Endothelial cell of umbilical vein (primary cell): ENCODE measurements around the gene LORICRIN. TPM values are rescaled to one million over a fixed set of nuclear protein-coding genes. Genes with fewer than 3 reads are reported as not detected.

Source experiments
- BruUV-seq: library from RNA; stranded (reverse); fragments of 400-500 nt; replicated peaks from 2 replicates; lab custom pipeline; 2021; lab: Mats Ljungman, UMichigan
- CTCF ChIA-PET: fragments of 300-600, 350-600 bp; sonication (Branson Sonifier 250); formaldehyde crosslinking; loops from one replicate; lab custom pipeline; 2021; ENCODE audit warnings: antibody characterized with exemption, inconsistent platforms; lab: Charles Lee
- POLR2A ChIA-PET: fragments of 300-600, 350-600 bp; sonication (Branson Sonifier 250); formaldehyde crosslinking; loops from one replicate; lab custom pipeline; 2021; ENCODE audit warnings: antibody characterized with exemption, inconsistent platforms; lab: Charles Lee
- DNase-seq: peaks from one replicate; pipeline ENCODE4 v3.0.0-alpha.2; 2011; ENCODE audit warnings: low read depth, low spot score
- FAIRE-seq: peaks from 2 replicates; lab custom pipeline; 2011; peaks lifted over from hg19 to GRCh38; lab: Jason Lieb, UNC
- H2AFZ ChIP-seq: 2 replicates; pipeline ENCODE4 v1.6.0; 2012; ENCODE audit warnings: low read depth, low read length, control low read depth, inconsistent platforms
- H3K27ac ChIP-seq: 2 replicates; pipeline ENCODE4 v1.5.1; 2011; ENCODE audit warnings: low read depth, mild to moderate bottlenecking, control low read depth, low read length, moderate library complexity; ENCODE audit not compliant: insufficient read depth
- H3K27me3 ChIP-seq, 2 experiments: 2 replicates each; pipeline versions ENCODE4 v1.6.0 to v1.6.1; 2011; ENCODE audit warnings: low read length in 2 of 2, mixed read lengths in 1 of 2; ENCODE audit not compliant: control insufficient read depth in 2 of 2, insufficient read depth in 2 of 2
- H3K36me3 ChIP-seq, 2 experiments: 2 replicates in 1 of 2; 3 replicates in 1 of 2; pipeline ENCODE4 v1.5.1; 2011; ENCODE audit warnings: low read length in 2 of 2, mild to moderate bottlenecking in 1 of 2, moderate library complexity in 1 of 2; ENCODE audit not compliant: control insufficient read depth in 2 of 2, insufficient read depth in 2 of 2; ENCODE audit errors: extremely low read depth in 1 of 2
- H3K4me1 ChIP-seq: 3 replicates; pipeline ENCODE4 v1.5.1; 2011; ENCODE audit warnings: mild to moderate bottlenecking, low read length; ENCODE audit not compliant: control insufficient read depth, insufficient read depth; ENCODE audit errors: extremely low read depth
- H3K4me2 ChIP-seq: 2 replicates; pipeline ENCODE4 v1.6.1; 2011; ENCODE audit warnings: low read length, control low read depth, mixed read lengths; ENCODE audit not compliant: insufficient read depth
- H3K4me3 ChIP-seq, 3 experiments: fragments of 200-600 bp in 1 of 3; sonication (generic), shearing (Covaris generic) in 1 of 3; replicated peaks in 1 of 3; 2 replicates each; pipeline ENCODE4 v1.5.1; 2011 to 2016; ENCODE audit warnings: control low read depth in 3 of 3, low read length in 3 of 3, mild to moderate bottlenecking in 2 of 3, inconsistent platforms in 1 of 3, low read depth in 1 of 3, moderate library complexity in 1 of 3; ENCODE audit not compliant: insufficient read depth in 1 of 3
- H3K79me2 ChIP-seq: 2 replicates; pipeline ENCODE4 v1.6.0; 2012; ENCODE audit warnings: low read length, inconsistent platforms; ENCODE audit not compliant: control insufficient read depth, insufficient read depth
- H3K9ac ChIP-seq: replicated peaks from 2 replicates; pipeline ENCODE3; 2011; ENCODE audit warnings: low read length, control low read depth; ENCODE audit not compliant: insufficient read depth; ENCODE audit errors: extremely low read depth
- H3K9me1 ChIP-seq: replicated peaks from 3 replicates; pipeline ENCODE4 v1.6.0; 2011; ENCODE audit warnings: mild to moderate bottlenecking, low read length; ENCODE audit not compliant: control insufficient read depth, insufficient read depth; ENCODE audit errors: extremely low read depth
- H3K9me3 ChIP-seq: replicated peaks from 2 replicates; pipeline ENCODE4 v1.5.1; 2012; ENCODE audit warnings: low read length, inconsistent platforms; ENCODE audit not compliant: control insufficient read depth, insufficient read depth
- H4K20me1 ChIP-seq: replicated peaks from 2 replicates; pipeline ENCODE3; 2011; ENCODE audit warnings: mild to moderate bottlenecking, low read length; ENCODE audit not compliant: control insufficient read depth, insufficient read depth; ENCODE audit errors: extremely low read depth
- EZH2 ChIP-seq: IDR thresholded peaks from 2 replicates; pipeline ENCODE4 v1.6.1; 2012; ENCODE audit warnings: borderline replicate concordance, low read depth, mild to moderate bottlenecking, moderate library complexity, low read length, inconsistent platforms; ENCODE audit not compliant: severe bottlenecking
- FOS ChIP-seq: IDR thresholded peaks from 2 replicates; pipeline ENCODE4 v1.6.1; 2011; ENCODE audit warnings: mild to moderate bottlenecking, low read length, moderate library complexity, borderline replicate concordance; ENCODE audit not compliant: insufficient read depth
- GATA2 ChIP-seq: IDR thresholded peaks from 2 replicates; pipeline ENCODE4 v1.7.0; 2011; ENCODE audit warnings: low read depth, mild to moderate bottlenecking, moderate library complexity, mixed read lengths, low read length; ENCODE audit not compliant: insufficient read length, insufficient read depth
- JUN ChIP-seq: IDR thresholded peaks from 2 replicates; pipeline ENCODE4 v1.6.1; 2011; ENCODE audit warnings: borderline replicate concordance, low read depth; ENCODE audit not compliant: insufficient read length, insufficient read depth
- MAX ChIP-seq: IDR thresholded peaks from 2 replicates; pipeline ENCODE4 v1.6.1; 2011; ENCODE audit not compliant: insufficient read depth, insufficient read length
- MYC ChIP-seq: IDR thresholded peaks from one replicate; pipeline ENCODE4 v1.6.1; 2011; ENCODE audit warnings: mild to moderate bottlenecking, low read depth, low read length
- POLR2A ChIP-seq: IDR thresholded peaks from 2 replicates; pipeline ENCODE4 v1.6.1; 2012; ENCODE audit warnings: low read depth, mild to moderate bottlenecking, control low read depth, low read length
- POLR2AphosphoS5 ChIP-seq: IDR thresholded peaks from 2 replicates; pipeline ENCODE4 v1.6.1; 2012; ENCODE audit warnings: low read depth, mild to moderate bottlenecking, control low read depth, low read length, moderate library complexity; ENCODE audit not compliant: insufficient read depth
- dilution Hi-C: fragments of 300-500 bp; cut with MboI; formaldehyde crosslinking; loops from one replicate; pipeline ENCODE4 v1.15.0; 2019; ENCODE audit warnings: low sequenced_read_pairs; ENCODE audit not compliant: extremely low pct_ligation_motif_present
- intact Hi-C: fragments of 100-400 bp; cut with micrococcal nuclease; formaldehyde crosslinking; loops from one replicate; pipeline ENCODE4 v1.10.0; 2022
- polyA plus RNA-seq, 4 experiments: library from polyadenylated mRNA; depleted of rRNA in 3 of 4; stranded (reverse) in 3 of 4; unstranded in 1 of 4; fragments of >200 nt; gene quantifications; 2 replicates each; pipeline versions ENCODE4 v1.2.1 to v1.2.3, GENCODE V29; 2011 to 2012; ENCODE audit warnings: missing spikeins in 1 of 4
- total RNA-seq: library from RNA; stranded (reverse); gene quantifications from 2 replicates; pipeline ENCODE4 v1.2.3, GENCODE V29; 2021
- TF ChIP-seq, protein P1 (sequence below), 2 donors: IDR thresholded peaks; 1 replicate in 1 of 2; 2 replicates in 1 of 2; pipeline ENCODE4 v1.5.1; 2011; ENCODE audit warnings: low read length in 2 of 2, mild to moderate bottlenecking in 2 of 2, moderate library complexity in 2 of 2, control low read depth in 1 of 2, inconsistent platforms in 1 of 2, low read depth in 1 of 2; ENCODE audit not compliant: insufficient read depth in 1 of 2; ENCODE audit errors: extremely low read depth in 1 of 2

Gene LORICRIN
- total and polyA plus RNA-seq, 2 donors (not counting 3 experiments of a cell fraction or from before 2014, with no cell fraction given), result not detected

DNA sequence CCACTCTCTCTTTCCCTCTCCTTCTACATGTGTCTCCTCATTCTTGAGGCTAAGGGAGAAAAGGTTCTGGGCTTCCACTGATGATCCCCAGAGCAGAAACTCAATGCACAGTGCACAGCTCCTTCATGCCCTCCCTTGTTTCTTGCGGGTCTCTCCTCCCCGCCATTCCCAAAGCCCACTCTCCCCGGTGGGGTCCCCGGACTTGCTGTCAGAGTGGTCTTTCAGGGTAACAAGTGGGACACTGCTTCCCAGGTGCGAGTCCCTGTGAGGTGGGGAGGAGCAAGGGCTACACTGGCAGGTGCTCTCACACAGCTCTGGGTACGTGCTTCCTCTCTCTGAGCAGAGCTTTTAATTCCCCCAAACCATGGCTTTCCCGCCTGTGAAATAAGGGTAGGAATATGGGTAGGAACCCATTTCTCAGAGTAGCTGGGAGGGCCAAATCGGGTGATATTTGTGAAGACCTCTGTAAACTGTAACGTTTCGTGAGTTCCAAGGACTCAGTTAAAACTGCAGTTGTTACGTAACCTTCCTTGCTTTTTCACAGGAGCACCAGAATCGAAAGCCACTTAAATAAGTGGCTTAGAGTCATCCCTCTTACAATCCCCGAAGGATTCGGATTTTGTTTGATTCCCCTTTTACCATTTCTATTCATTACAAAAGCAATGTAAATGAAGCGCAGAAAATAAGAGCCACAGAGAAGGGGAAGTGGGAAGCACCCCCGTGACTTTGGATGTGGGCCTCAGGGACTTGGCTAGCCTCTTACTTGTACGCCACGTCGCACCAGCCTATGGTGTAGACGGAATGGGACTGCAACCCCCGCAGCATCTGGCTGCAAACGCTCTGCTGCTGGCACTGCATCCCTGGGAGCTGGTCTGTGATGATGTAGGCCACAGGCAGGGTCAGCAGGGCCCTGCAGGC lies 47.1 kb downstream of the LORICRIN start:
- H3K9ac ChIP-seq, result no peak overlapping the region
- no peak for TF ChIP-seq EZH2
- TF ChIP-seq, protein P1, sequence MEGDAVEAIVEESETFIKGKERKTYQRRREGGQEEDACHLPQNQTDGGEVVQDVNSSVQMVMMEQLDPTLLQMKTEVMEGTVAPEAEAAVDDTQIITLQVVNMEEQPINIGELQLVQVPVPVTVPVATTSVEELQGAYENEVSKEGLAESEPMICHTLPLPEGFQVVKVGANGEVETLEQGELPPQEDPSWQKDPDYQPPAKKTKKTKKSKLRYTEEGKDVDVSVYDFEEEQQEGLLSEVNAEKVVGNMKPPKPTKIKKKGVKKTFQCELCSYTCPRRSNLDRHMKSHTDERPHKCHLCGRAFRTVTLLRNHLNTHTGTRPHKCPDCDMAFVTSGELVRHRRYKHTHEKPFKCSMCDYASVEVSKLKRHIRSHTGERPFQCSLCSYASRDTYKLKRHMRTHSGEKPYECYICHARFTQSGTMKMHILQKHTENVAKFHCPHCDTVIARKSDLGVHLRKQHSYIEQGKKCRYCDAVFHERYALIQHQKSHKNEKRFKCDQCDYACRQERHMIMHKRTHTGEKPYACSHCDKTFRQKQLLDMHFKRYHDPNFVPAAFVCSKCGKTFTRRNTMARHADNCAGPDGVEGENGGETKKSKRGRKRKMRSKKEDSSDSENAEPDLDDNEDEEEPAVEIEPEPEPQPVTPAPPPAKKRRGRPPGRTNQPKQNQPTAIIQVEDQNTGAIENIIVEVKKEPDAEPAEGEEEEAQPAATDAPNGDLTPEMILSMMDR (IDR thresholded peaks at IDR 0.05; ENCODE audit: extremely low read depth in 1 of 2, insufficient read depth in 1 of 2, low read depth in 1 of 2, low read length in 2 of 2), result no peak
- TF ChIP-seq POLR2A, result no peak
- no peak for TF ChIP-seq FOS
- intact Hi-C loops (no loop called here), dilution Hi-C loops (no loop called here)
- BruUV-seq, result no TSS peak
- H2AFZ ChIP-seq, result no peak overlapping the region
- FAIRE-seq (no peak), DNase-seq (no peak)
- H3K27ac ChIP-seq, result no peak overlapping the region
- no peak overlapping the region for H3K4me3 ChIP-seq
- no peaks in the 10 kb centered on the region for H3K9me1 ChIP-seq
- H4K20me1 ChIP-seq, result no peaks in the 10 kb centered on the region
- no peaks in the 10 kb centered on the region for H3K27me3 ChIP-seq
- H3K4me1 ChIP-seq, result no peaks in the 10 kb centered on the region
- H3K9me3 ChIP-seq, result no peaks in the 10 kb centered on the region
- POLR2A ChIA-PET, result no interaction called here
- no peak overlapping the region for H3K4me2 ChIP-seq
- no peaks in the 10 kb centered on the region for H3K36me3 ChIP-seq
- CTCF ChIA-PET, result no interaction called here
- no peaks in the 10 kb centered on the region for H3K79me2 ChIP-seq

DNA sequence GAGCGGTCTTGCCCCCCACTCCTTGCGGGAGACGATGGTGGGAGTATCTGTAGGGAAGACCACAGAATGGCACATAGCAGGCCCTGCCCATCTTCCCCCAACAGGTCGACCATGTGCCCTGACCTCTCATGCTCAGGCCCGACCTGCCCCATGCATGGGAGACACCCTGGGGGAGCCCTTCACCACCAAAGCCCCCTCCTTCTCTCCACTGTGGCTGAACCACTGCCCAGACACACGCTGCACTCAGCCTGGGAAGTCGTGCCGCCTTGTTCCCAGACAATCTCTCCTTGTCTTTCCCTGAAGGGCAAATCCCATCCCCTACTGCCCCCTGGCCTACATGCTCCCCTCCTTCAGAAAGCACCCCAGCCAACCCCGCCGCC lies 47.7 kb downstream of the LORICRIN start:
- no peak overlapping the region for H3K4me3 ChIP-seq
- no peaks in the 10 kb centered on the region for H3K4me1 ChIP-seq
- no peaks in the 10 kb centered on the region for H3K27me3 ChIP-seq
- H3K36me3 ChIP-seq, result no peaks in the 10 kb centered on the region
- POLR2A ChIA-PET, result no interaction called here
- CTCF ChIA-PET, result no interaction called here
- BruUV-seq, result no TSS peak
- H3K9me3 ChIP-seq, result no peaks in the 10 kb centered on the region
- TF ChIP-seq, protein P1 (IDR thresholded peaks at IDR 0.05; ENCODE audit: extremely low read depth in 1 of 2, insufficient read depth in 1 of 2, low read depth in 1 of 2, low read length in 2 of 2), result no peak
- TF ChIP-seq MAX (no peak), EZH2 (no peak), JUN (no peak), POLR2A (no peak), MYC (no peak), GATA2 (no peak), POLR2AphosphoS5 (no peak), FOS (no peak)
- dilution Hi-C loops, result no loop called here
- no peak overlapping the region for H2AFZ ChIP-seq
- DNase-seq, result no peak
- no peak overlapping the region for H3K27ac ChIP-seq
- no peaks in the 10 kb centered on the region for H3K9me1 ChIP-seq
- no peak overlapping the region for H3K4me2 ChIP-seq
- no peaks in the 10 kb centered on the region for H3K79me2 ChIP-seq
- no peaks in the 10 kb centered on the region for H4K20me1 ChIP-seq
- intact Hi-C loops, result no loop called here
- no peak for FAIRE-seq
- no peak overlapping the region for H3K9ac ChIP-seq
